EL (cell line): ENCODE results near the gene ORC4.
"Not testable (repeated sequence)": the region's sequence is repeated elsewhere in the genome, so short reads cannot be mapped to it uniquely, and the experiment has no call there.

ENCODE experiments used
- DNase-seq: peaks from one replicate; pipeline ENCODE4 v3.0.0-alpha.2; 2016

The ORC4 gene

DNA sequence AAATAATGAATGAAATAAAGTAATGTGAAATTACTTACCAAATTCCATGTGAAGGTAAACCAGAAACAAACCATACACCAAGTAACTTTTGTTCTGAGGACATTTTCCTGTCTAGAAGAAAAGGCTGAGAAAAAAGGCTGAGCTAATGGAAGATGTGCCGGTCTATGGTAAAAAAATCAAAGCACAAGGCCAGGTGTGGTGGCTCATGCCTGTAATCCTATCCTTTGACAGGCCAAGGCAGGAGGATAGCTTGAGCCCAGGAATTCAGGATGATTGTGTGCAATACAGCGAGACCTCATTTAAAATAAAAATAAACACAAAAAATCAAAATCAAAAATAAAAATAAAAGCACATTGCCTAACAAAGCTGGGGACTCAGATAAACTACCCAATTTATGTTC lies 6.7 kb downstream of the ORC4 start:
- no peak for DNase-seq

DNA sequence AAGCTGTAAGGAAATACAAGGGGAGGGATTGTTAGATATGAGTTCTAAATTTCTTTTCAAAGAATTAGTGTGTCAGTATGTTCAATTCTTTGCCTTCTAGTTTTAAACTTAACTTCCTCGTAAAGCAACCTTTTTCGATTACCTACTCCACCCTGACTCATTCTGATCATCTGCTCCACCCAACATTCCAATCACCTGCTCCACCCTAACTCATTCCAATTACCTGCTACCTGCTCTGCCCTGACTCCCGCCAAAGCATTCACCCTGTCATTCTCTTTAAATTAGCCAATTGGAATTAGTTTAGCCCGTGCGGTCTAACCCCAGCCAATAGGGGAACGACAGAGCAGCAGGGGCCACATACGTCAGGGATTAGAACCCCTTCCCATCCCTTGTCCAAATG lies 12.1 kb downstream of the ORC4 start:
- not testable (repeated sequence) for DNase-seq

DNA sequence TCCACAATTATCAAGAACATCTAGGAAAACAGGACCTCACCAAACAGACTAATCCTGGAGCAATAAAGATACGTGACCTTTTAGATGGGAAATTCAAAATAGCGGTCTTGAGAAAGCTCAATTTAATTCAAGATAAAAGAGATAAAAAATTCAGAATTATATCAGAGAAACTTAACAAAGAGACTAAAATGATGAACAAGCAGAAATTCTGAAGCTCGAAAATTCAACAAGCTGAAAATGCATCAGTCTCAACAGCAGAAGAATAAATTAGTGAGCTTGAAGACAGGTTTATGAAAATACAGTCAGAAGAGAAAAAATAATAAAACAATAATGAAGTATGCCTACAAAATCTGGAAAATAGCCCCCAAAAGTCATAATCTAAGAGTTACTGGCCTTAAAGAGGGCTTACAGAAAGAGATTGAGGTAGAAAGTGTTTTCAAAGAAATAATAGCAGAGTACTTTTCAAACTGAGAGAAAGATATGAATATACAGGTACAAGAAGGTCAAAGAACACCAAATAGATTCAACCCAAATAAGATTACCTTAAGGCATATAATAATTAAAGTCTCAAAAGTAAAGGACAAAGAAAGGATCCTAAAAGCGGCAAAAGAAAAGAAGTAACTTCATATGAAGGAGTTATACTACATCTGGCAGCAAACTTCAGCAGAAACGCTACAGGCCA lies 13.2 kb downstream of the ORC4 start:
- DNase-seq = no peak

DNA sequence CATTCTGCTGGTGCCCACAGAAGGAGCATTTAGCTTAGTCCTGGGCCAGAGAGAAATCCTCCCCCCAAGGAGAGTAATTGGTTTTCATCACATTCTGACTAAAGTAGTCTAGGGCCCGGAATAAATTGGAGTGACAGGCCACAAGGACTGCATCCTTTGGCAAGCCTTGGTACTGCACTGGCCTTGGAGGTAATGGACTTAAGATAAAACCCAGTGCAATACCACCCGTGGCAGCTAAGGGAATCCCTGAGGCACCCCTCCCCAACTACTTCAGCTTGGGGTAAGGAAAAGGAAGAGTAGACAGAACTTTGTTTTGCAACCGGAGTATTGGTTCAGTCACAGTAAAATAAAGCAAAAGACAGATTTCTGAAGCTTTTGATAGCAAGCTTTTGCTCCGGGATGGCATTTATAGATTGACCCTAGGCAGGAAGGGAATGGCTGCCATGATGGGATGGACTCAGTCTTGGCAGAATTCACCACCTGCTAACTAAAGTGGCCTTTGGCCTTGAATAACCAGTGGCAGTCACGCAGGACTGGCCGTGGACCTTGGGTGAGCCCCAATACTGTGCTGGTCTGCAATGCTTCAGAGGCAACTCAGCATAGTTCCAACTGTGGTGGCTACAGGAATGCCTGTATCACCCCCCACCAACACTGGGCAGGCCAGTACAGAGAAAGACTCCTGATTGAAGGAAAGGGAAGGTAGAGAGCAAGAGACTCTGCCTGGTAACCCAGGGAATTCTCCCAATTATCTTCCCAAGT lies 14.1 kb downstream of the ORC4 start:
- DNase-seq = no peak

DNA sequence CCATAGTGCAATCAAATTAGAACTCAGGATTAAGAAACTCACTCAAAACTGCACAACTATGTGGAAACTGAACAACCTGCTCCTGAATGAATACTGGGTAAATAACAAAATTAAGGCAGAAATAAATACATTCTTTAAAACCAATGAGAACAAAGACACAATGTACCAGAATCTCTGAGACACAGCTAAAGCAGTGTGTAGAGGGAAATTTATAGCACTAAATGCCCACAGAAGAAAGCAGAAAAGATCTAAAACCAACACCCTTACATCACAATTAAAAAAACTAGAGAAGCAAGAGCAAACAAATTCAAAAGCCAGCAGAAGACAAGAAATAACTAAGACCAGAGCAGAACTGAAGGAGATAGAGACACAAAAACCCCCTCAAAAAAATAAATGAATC lies 18.1 kb downstream of the ORC4 start:
- not testable (repeated sequence) for DNase-seq

DNA sequence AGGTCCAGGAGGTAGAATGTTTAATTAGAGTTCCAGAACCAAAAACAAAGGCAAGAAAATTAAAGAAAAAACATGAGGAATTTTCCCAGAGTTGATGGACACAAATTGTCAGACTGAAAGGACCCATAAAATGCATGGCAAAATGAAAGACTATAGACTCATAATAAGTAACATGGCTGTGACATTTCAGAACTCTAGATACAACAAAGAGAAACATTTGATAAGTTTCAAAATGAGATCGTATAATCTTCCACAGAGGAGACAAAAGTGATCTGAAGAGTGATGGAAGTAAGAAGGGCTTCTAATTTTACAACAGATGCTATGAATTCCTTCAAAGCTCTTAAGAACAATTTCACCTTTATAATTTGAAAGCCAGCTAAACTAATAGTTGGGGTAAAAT lies 20.4 kb downstream of the ORC4 start:
- DNase-seq = no peak

DNA sequence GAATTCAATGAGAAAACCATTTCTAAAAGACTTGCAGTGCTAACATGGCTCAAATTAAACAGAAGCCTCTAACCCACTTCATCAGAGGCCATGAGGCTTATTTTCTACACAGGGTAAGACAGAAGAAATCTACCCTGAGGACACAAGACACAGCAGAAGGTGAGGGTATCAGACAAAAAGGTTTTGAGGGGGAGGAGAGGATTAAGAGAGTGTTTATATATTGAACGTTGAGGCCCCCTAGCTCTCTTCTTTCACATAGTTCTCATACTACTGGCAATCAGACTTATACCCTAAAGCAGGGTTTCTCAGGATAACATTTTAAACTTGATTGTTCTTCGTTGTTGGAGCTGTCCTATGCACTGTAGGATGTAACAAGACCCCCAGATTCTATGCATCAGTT lies 21.4 kb downstream of the ORC4 start:
- DNase-seq = no peak

DNA sequence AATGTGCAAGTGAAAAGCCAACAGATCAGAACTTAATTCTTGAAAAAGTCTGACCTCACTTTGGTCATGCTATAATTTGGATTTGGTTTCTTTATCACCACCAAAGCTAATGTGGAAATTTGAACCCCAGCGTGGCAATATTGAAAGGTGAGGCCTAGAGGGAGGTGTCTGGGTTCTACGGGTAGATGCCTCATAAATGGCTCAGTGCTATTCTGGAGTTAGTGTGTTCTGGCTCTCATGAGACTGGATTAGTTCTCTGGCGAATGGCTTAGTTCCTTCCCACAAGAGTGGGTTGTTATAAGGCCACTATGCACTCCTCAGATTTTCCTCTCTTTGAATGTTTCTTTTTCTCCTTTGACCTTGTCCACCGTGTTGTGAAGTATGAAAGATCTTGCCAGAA lies 22.3 kb downstream of the ORC4 start:
- no peak for DNase-seq

DNA sequence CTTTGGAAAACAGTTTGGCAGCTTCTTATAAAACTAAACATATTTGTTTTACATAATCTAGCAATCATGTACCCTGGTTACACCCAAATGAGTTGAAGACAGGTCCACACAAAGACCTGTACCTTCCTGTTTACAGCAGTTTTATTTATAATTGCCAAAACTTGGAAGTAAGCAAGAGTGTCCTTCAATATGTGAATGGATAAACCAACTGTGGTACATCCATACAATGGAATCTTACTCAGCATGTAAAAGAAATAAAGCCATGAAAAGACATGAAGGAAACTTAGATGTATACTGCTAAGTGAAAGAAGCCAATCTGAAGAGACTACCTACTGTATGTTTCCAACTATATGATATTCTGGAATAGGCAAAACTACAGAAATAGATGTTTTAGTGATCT lies 23.7 kb downstream of the ORC4 start:
- no peak for DNase-seq

DNA sequence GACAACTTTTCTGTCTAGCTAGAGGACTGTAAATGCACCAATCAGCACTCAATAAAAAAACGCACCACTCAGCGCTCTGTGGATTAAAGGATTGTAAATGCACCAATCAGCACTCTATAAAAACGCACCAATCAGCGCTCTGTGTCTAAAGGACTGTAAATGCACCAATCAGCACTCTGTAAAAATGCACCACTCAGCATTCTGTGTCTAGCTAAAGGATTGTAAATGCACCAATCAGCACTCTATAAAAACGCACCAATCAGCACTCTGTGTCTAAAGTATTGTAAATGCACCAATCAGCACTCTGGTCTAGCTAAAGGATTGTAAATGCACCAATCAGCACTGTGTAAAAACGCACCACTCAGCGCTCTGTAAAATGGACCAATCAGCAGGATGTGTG lies 25.6 kb downstream of the ORC4 start:
- not testable (repeated sequence) for DNase-seq

DNA sequence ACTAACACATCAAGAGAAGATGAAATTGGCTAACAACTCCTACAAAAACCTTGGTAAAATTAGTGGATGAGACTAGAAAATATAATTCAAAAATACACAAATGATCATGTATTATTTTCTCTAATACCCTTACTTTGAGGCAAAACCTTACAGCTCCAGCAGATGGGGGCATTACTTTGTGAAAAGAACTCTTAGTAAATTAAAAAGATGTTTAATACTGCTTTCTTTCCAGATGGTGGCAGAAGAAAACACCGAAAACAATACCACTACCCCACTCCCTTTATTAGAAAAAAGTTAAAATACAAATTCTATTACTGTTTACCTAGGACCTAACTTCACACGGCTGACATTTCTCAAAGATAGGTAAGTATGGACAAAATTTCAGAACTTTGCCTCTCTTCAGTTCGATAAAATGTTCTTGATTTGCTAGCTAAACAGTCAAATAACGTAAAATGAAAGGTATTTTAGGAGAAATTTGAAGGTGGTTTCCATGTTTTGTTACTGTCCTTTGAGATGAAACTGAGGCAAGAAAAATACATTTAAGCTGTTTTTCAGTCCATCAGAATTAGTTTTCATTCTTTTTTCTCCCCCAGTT lies 30.6 kb downstream of the ORC4 start:
- peak; percentile 48 for DNase-seq

DNA sequence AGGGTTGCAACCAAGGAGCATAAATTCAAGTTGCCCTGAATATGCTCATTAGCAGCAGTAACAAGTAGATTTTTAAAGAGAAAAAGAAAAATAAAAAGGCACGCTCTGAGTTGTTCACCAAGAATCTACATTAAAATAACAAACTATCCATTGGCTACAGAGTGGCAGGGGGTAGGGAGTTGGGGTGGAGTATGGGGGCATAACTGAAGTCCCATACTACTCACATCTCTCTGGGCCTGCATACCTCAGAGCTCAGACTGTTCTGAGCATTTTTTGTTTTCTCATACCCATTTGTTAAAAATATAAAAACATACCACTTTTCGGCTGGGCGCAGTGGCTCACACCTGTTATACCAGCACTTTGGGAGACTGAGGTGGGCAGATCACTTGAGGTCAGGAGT lies 31.4 kb downstream of the ORC4 start:
- DNase-seq = no peak

DNA sequence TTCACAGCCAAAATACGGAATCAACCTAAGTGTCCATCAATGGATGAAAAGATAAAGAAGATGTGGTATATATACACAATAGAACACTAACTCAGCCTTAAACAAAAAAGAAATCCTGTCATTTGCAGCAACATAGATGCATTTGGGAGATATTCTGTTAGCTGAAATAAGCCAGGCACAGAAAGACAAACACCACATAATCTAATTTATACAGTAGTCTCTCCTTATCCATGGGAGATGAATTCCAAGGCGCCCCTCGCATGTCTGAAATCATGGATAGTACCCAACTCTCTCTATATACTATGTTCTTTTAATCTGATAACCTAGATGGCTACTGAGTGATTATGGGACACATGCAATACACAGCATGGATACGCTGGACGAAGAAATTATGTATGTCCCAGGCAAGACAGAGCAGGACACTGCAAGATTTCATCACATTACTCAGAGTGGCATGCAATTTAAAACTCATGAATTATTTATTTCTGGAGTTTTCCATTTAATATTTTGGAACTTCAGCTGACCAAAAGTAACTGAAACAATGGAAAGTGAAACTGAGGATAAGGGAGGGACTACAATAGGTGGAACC lies 39.5 kb downstream of the ORC4 start:
- no peak for DNase-seq

DNA sequence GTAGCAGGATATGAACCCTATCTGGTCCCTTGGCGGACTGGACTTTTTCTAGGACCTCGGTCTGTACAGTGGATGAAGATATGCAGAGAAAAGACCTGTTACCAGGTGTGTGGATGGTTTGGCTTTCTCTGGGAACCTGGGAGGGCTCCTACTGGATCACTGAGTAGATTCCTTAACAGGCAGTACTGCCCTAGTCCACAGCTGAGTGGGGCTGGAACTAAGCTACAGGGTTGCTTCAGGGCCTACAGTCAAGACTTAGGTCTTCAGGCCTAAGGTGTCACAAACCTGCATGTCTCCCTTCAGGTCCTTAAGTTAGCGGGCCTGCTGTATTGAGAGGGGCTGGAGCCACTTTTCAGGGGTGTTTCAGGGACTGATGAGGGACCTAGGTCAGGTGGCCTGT lies 42.9 kb downstream of the ORC4 start:
- DNase-seq = no peak

DNA sequence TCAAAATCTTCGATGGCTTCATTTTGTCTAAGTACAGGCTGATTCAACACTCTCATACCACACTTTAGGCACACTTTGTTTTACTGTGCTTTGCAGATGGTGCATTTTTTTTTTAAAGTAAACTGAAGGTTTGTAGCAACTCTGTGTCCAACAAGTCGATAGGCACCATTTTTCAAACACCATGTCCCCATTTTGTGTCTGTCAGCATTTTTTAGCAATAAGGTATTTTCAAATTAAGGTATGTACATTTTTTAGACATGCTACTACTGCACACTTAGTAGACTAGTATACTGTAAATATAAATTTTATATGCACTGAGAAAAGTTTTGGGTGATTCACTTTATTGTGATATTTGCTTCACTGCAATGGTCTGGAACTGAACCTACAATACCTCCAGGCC lies 44.4 kb downstream of the ORC4 start:
- DNase-seq = no peak

DNA sequence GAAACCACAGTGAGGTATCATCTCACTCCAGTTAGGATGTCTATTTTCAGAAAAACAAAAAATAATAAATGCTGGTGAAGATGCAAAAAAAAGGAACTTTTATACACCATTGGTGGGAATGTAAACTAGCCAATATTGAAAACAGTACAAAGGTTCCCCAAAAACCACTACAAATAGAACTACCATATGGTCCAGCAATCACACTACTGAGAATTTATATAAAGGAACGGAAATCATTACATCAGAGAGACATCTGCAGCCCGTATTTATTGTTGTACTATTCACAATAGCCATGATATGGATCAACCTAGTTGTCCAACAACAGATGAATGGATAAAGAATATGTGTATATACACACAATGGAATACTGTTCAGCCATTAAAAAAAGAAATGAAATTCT lies 52.0 kb downstream of the ORC4 start:
- DNase-seq = no peak

DNA sequence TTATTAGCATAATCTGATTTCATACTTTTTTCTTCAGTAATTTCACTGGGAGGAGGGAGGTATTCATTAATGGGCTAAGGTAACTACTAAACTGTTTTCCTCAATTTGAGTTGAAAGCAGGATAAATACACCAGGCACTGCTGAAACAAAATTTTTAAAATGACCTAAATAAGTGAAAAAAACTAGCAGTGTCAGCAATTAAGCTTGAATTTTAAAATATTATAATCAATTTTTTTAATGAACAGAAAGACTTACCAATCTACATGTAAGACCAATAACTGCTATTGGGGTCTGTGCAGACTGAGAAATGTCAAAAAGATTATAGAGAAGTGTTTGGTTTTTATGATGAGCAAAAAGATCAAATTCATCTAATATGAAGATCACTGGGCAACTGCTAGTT lies 68.4 kb downstream of the ORC4 start:
- no peak for DNase-seq

DNA sequence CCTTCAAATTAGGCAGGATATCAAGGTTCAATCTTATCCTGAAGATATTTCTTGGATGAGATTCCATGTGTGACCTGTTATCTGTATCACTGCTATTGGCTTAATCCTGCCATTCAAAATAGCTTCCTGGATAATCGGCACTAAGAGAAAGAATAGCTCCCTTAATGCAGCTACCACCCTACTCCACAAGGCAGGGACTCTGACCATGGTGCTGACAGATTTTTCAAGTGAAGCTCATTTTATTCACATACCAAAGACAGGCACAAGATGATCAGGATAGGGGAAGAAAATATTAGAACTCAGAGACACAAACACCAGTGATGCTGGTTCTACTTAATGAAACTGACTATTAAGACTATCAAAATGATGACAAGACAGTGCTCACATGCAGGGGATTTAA lies 74.9 kb downstream of the ORC4 start:
- DNase-seq = peak; percentile 4

DNA sequence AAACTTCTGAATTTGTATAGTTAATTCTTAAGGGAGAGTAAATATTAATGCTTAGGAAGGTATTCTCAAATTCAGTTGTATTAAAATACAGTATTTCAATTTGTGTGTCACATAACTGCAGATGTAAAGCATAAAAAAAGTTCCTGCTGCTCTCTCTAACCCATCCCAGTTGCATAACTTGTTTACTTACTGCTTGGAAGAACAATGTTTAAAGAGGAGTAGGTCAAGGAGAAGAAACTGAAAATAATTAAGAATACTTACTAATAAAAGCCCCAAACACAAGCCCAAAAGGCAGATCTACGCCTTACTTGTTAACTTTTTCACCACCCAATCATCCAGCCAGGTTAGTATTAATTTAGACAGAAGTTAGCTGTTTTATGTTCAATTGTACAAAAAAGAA lies 81.2 kb downstream of the ORC4 start:
- no peak for DNase-seq

DNA sequence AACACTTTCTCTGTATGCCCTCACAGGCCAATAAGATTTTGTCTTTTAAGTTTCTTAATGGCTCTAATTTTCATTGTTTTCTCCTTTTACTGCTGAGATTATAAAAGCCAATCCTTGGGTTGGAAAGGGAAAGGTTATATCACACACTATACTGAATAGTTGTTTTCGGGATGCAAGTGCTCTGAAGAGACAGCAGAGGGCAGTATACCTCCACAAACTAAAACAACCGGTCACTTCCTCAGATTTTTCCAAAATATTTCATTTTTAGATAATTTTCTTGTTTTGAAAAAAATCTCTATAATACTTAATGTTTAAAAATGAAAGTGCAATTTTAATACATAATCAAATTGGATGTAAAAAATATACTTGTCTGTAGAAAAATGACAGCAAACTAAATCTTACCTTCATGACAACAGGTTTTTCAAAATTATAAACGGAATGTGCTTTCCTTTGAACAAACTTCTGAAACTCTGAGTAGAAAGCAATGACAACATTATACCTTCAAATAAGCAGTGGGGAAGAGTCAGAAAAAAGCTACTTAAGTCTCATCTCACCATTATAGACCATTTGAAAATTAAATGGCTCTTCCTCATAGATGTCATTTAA lies 82.7 kb downstream of the ORC4 start:
- peak; percentile 26 for DNase-seq

DNA sequence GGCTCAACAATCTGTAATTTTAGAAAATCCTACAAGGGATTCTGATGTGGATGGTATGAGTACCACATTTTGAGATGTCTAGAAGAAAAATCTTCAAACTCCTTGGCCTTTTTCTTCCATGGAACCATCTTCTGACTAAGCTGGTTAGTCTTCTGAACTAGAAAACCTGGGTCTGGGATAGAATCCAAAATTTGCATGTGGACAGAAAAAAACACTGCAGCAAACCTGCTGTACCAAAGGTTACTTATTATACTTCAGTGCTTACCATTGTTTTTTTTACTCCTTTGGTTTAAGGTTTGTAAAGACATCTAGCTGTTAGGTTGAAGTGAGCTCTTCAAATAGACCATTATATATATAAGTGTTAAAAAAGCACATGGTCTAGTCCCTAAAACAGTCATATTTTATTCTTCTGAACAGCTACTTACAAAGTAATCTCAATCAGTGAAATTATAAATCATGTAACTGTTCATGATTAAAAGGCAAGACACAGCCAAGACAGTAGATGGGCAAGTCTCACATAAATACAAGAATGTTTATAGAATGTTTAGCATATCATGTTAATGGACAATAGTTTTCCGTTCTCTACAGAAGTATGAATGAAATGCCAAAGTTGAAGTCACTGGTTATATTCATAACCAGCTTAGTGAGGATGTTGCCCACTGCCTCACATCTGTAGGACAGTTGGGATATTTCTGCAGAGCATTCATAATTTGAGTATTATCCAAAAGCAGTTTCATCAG lies 85.5 kb downstream of the ORC4 start:
- DNase-seq = no peak

DNA sequence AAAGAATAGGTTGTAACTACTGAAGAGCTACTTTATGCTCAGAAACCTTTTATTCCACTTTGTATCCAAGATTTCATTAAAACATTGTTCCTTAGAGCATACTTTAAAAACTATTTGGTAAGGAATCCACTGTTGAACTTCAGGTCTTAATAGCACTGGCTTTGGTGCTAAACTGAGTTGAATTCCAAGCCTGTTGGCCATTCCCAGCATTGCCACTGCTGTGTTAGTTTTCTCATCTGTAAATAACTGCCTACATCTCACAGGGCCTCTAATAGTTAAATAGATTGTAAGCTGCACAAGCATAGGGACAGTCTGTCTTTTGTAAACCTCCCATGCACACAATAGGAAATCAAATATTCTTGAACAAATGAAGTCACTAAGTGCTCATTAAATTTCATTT lies 86.6 kb downstream of the ORC4 start:
- DNase-seq = no peak

DNA sequence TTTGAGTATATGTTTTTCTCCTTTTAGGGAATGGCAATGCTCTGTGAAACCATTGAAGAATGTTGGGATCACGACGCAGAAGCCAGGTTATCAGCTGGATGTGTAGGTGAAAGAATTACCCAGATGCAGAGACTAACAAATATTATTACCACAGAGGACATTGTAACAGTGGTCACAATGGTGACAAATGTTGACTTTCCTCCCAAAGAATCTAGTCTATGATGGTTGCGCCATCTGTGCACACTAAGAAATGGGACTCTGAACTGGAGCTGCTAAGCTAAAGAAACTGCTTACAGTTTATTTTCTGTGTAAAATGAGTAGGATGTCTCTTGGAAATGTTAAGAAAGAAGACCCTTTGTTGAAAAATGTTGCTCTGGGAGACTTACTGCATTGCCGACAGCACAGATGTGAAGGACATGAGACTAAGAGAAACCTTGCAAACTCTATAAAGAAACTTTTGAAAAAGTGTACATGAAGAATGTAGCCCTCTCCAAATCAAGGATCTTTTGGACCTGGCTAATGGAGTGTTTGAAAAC lies 93.4 kb downstream of the ORC4 start:
- no peak for DNase-seq
